A549 (cell line): ENCODE results near the gene WIZ. TPM values are rescaled to one million over a fixed set of nuclear protein-coding genes. Genes with fewer than 3 reads are reported as not detected.
A peak's percentile ranks its signal among the peaks of the same experiment; 100 is the strongest.

Experiments
- ATAC-seq, 2 experiments: fragments of 200-7000 bp in 1 of 2; fragments of >200 bp in 1 of 2; cut with Nextera tagmentation in 1 of 2; cut with Tn5 transposase in 1 of 2; 3 replicates each; pipeline versions ENCODE4 v1.8.0 to v1.9.1; 2018 to 2020; ENCODE audit warnings: mild to moderate bottlenecking in 1 of 2, moderate library complexity in 1 of 2
- CTCF ChIA-PET: fragments of 300-600 bp; sonication (Branson Sonifier 250); formaldehyde crosslinking; extraction: SDS; loops from one replicate; lab custom pipeline; 2021; ENCODE audit warnings: antibody characterized with exemption, inconsistent platforms; lab: Yijun Ruan, JAX
- POLR2A ChIA-PET: fragments of 350-600 bp; formaldehyde crosslinking; extraction: SDS; loops from one replicate; lab custom pipeline; 2021; ENCODE audit warnings: antibody characterized with exemption, inconsistent platforms; lab: Yijun Ruan, JAX
- DNase-seq, 2 experiments: peaks; one replicate each; pipeline versions ENCODE4 v3.0.0 to v3.0.0-alpha.2; 2011 to 2016; ENCODE audit warnings: low read depth in 1 of 2, low spot score in 1 of 2
- FAIRE-seq: peaks from 2 replicates; lab custom pipeline; 2011; peaks lifted over from hg19 to GRCh38; lab: Jason Lieb, UNC
- H3K27ac ChIP-seq, 2 experiments: fragments of >200 bp; sonication (Bioruptor Twin); formaldehyde crosslinking; 3 replicates each; pipeline ENCODE4 v1.5.1; 2016 to 2017
- H3K4me1 ChIP-seq: fragments of >200 bp; sonication (Bioruptor Twin); formaldehyde crosslinking; 3 replicates; pipeline ENCODE4 v1.6.1; 2016
- H3K4me2 ChIP-seq: fragments of >200 bp; sonication (Bioruptor Twin); formaldehyde crosslinking; 3 replicates; pipeline ENCODE4 v1.6.1; 2016
- H3K4me3 ChIP-seq: fragments of >200 bp; sonication (Bioruptor Twin); formaldehyde crosslinking; 3 replicates; pipeline ENCODE4 v1.5.1; 2016
- H3K9me3 ChIP-seq: fragments of >200 bp; sonication (Bioruptor Twin); formaldehyde crosslinking; 3 replicates; pipeline ENCODE4 v1.6.1; 2016
- BHLHE40 ChIP-seq: IDR thresholded peaks from 2 replicates; pipeline ENCODE4 v1.6.1; 2012; ENCODE audit warnings: low read depth, low read length, inconsistent platforms
- CBX2 ChIP-seq: fragments of 200-600 bp; sonication (generic); IDR thresholded peaks from 2 replicates; pipeline ENCODE4 v1.6.1; 2016; ENCODE audit warnings: low read depth, mild to moderate bottlenecking, borderline replicate concordance
- HES2 ChIP-seq: fragments of >200 bp; sonication (Bioruptor Twin); formaldehyde crosslinking; IDR thresholded peaks from 2 replicates; pipeline ENCODE4 v1.6.1; 2016
- HEYL ChIP-seq: fragments of 250-450 bp; sonication (Bioruptor Pico); IDR thresholded peaks from 2 replicates; pipeline ENCODE4 v1.8.0; 2021; ENCODE audit warnings: mild to moderate bottlenecking, moderate library complexity
- HOXB5 ChIP-seq: fragments of 250-450 bp; sonication (Bioruptor Pico); IDR thresholded peaks from 2 replicates; pipeline ENCODE4 v1.5.0; 2020; ENCODE audit warnings: mild to moderate bottlenecking, moderate library complexity
- JUN ChIP-seq, 2 experiments: fragments of >200 bp; sonication (Bioruptor Twin); formaldehyde crosslinking; IDR thresholded peaks; 2 replicates in 1 of 2; 3 replicates in 1 of 2; pipeline ENCODE4 v1.6.1; 2016 to 2017
- JUNB ChIP-seq: fragments of >200 bp; sonication (Bioruptor Twin); formaldehyde crosslinking; IDR thresholded peaks from 2 replicates; pipeline ENCODE4 v1.6.1; 2016
- KDM1A ChIP-seq: fragments of 200-600 bp; sonication (generic); IDR thresholded peaks from 2 replicates; pipeline ENCODE4 v1.6.1; 2016; ENCODE audit warnings: low read depth, mild to moderate bottlenecking
- KDM5A ChIP-seq: fragments of 200-600 bp; sonication (generic); IDR thresholded peaks from 2 replicates; pipeline ENCODE4 v1.6.1; 2016; ENCODE audit warnings: antibody characterized with exemption, mild to moderate bottlenecking
- MAX ChIP-seq: IDR thresholded peaks from 2 replicates; pipeline ENCODE4 v1.6.1; 2012
- MAZ ChIP-seq: fragments of 150-350 bp; IDR thresholded peaks from 2 replicates; pipeline ENCODE4 v1.6.1; 2014; ENCODE audit warnings: antibody characterized with exemption, low read depth, low read length, borderline replicate concordance
- MYC ChIP-seq: IDR thresholded peaks from 2 replicates; pipeline ENCODE4 v1.6.1; 2012; ENCODE audit warnings: mild to moderate bottlenecking, inconsistent platforms, low read length, improper control_type of control experiment, borderline replicate concordance
- NR3C1 ChIP-seq: fragments of >200 bp; sonication (Bioruptor Twin); formaldehyde crosslinking; IDR thresholded peaks from 3 replicates; pipeline ENCODE4 v1.6.1; 2017
- PBX3 ChIP-seq: IDR thresholded peaks from 2 replicates; pipeline ENCODE4 v1.6.1; 2012
- PHF8 ChIP-seq: fragments of 200-600 bp; sonication (generic); IDR thresholded peaks from 2 replicates; pipeline ENCODE4 v1.6.1; 2016; ENCODE audit warnings: low read depth, mild to moderate bottlenecking, antibody characterized with exemption, moderate library complexity, borderline replicate concordance
- POLR2A ChIP-seq: IDR thresholded peaks from 2 replicates; pipeline ENCODE4 v1.6.1; 2012; ENCODE audit warnings: mild to moderate bottlenecking, low read length
- RARB ChIP-seq: fragments of 250-450 bp; sonication (Bioruptor Pico); IDR thresholded peaks from 2 replicates; pipeline ENCODE4 v1.8.0; 2021; ENCODE audit warnings: mild to moderate bottlenecking, moderate library complexity
- REST ChIP-seq: fragments of 200-600 bp; sonication (generic); IDR thresholded peaks from 2 replicates; pipeline ENCODE4 v1.6.1; 2016; ENCODE audit warnings: antibody characterized with exemption, mild to moderate bottlenecking, moderate library complexity
- RFX5 ChIP-seq: fragments of 450-650 bp; IDR thresholded peaks from 2 replicates; pipeline ENCODE4 v1.7.1; 2014; ENCODE audit warnings: antibody characterized with exemption, mild to moderate bottlenecking, moderate library complexity
- TP53 ChIP-seq: fragments of 250-450 bp; sonication (Bioruptor Pico); IDR thresholded peaks from 2 replicates; pipeline ENCODE4 v1.5.0; 2021; ENCODE audit warnings: mild to moderate bottlenecking, moderate library complexity
- WGBS: methylation state at CpG from one replicate; pipeline ENCODE4 v1.1.6; 2017; ENCODE audit errors: missing lambda C conversion rate; 5-methylcytosine and 5-hydroxymethylcytosine counted together
- polyA plus RNA-seq, 4 experiments: library from polyadenylated mRNA; depleted of rRNA in 3 of 4; stranded (reverse); fragments of >200 nt; fragmentation: RNase III in 1 of 4; extraction: RNeasy Plus Mini Kit Qiagen cat#74134 plus additional on column Dnase treatment in 1 of 4; gene quantifications; 2 replicates in 3 of 4; 3 replicates in 1 of 4; pipeline ENCODE4 v1.2.3, GENCODE V29; 2011 to 2017

WIZ gene
- polyA plus RNA-seq, 2 of the 4 experiments (the other 2 are of a cell fraction): 3.7 to 15.1 TPM

- POLR2A ChIA-PET: interaction anchor here (1.2 to 1.6 kb wide), 3 partner anchors 13 to 55 kb away, joined by 3 to 8 read pairs (median 3); partner anchors contain the start of gene AKAP8L
- H3K9me3 ChIP-seq: no peaks in the 10 kb centered on the region
- ATAC-seq (no peak; a peak in 1 of 6 replicates), FAIRE-seq (no peak)
- 89% methylated on average over 4 of the region's 8 CpGs for WGBS
- TF ChIP-seq REST: no peak
- TF ChIP-seq KDM1A: no peak
- TF ChIP-seq, all 56 proteins: peak for 0
- no peak for DNase-seq
- peaks cover 14% of the 10 kb centered on the region; the same call in 1 of the 3 replicates for H3K4me1 ChIP-seq
- CTCF ChIA-PET: interaction anchor here (1.2 to 1.5 kb wide), 2 partner anchors 23 to 342 kb away, joined by 4 read pairs; no protein-coding TSS in a partner anchor
- peak overlapping the region; percentile 71 for H3K4me3 ChIP-seq
- H3K4me2 ChIP-seq: peak overlapping the region; percentile 82
- peak overlapping the region in 1 of 2 experiments; percentile 99; a peak in 3 of 6 replicates for H3K27ac ChIP-seq
These were observed 16.2 kb downstream of the WIZ start for GRCh38 chr19:15433519-15434069.

- TF ChIP-seq MAX: peak; percentile 83
- TF ChIP-seq TP53 (CRISPR knock-in tag): no peak
- TF ChIP-seq HEYL (CRISPR knock-in tag): no peak
- TF ChIP-seq REST: no peak
- peak; percentile 60; the same call in 1 of the 2 replicates for TF ChIP-seq PHF8
- TF ChIP-seq PBX3: 0 out of 2 replicates have a peak, but pooled peaks have one; percentile 24
- no peak for TF ChIP-seq RFX5
- peak; percentile 35; the same call in 1 of the 2 replicates for TF ChIP-seq POLR2A
- TF ChIP-seq HES2: no peak
- TF ChIP-seq NR3C1: no peak
- TF ChIP-seq KDM5A: no peak
- no peak for TF ChIP-seq JUNB
- no peak for TF ChIP-seq RARB (CRISPR knock-in tag)
- no peak for TF ChIP-seq CBX2
- TF ChIP-seq BHLHE40: no peak
- TF ChIP-seq HOXB5 (CRISPR knock-in tag): peak; percentile 44; the same call in 1 of the 2 replicates
- peak; percentile 36; the same call in 1 of the 2 replicates for TF ChIP-seq MAZ
- peak; percentile 92 for TF ChIP-seq MYC
- TF ChIP-seq JUN (IDR thresholded peaks at IDR 0.05): peak in 1 of 2 experiments; percentile 68; a peak in 2 of 5 replicates
- TF ChIP-seq, all 56 proteins: peak for 8
- Histone ChIP-seq H3K27ac (peak overlapping the region; percentile 79 to 99), H3K9me3 (no peaks in the 10 kb centered on the region), H3K4me2 (peak overlapping the region; percentile 82), H3K4me3 (peak overlapping the region; percentile 71), H3K4me1 (peaks cover 14% of the 10 kb centered on the region; the same call in 1 of the 3 replicates)
- POLR2A ChIA-PET: interaction anchor here (0.6 to 1.6 kb wide), 4 partner anchors 12 to 99 kb away, joined by 3 to 8 read pairs (median 3); partner anchors contain the start of gene AKAP8L
- CTCF ChIA-PET: interaction anchor here (1.2 to 1.5 kb wide), 2 partner anchors 23 to 341 kb away, joined by 4 read pairs; no protein-coding TSS in a partner anchor
- 9% methylated on average over 14 of the region's 75 CpGs for WGBS
- DNase-seq: peak; percentile 75 to 84
- ATAC-seq: peak; percentile 82 to 83
- no peak for FAIRE-seq
These were observed 16.9 kb downstream of the WIZ start for GRCh38 chr19:15432629-15433518.
